Neutrophil (primary cell): ENCODE measurements around the gene SMAP2.
A peak's percentile ranks its signal among the peaks of the same experiment; 100 is the strongest.

Source experiments
- H3K27ac ChIP-seq: fragments of 200-600 bp; sonication (generic); 2 replicates; pipeline ENCODE4 v1.5.1; 2016; ENCODE audit warnings: mild to moderate bottlenecking, moderate library complexity
- H3K27me3 ChIP-seq: fragments of 200-600 bp; sonication (generic); 2 replicates; pipeline ENCODE4 v1.6.0; 2016; ENCODE audit warnings: mild to moderate bottlenecking
- H3K36me3 ChIP-seq: fragments of 200-600 bp; sonication (generic); 2 replicates; pipeline ENCODE4 v1.5.1; 2017
- H3K4me1 ChIP-seq, 2 experiments: fragments of 200-600 bp in 1 of 2; sonication (generic) in 1 of 2; 1 replicate in 1 of 2; 2 replicates in 1 of 2; pipeline versions ENCODE4 v1.5.1 to v1.6.1; 2013 to 2016; ENCODE audit warnings: low read depth in 1 of 2, low read length in 1 of 2, mild to moderate bottlenecking in 1 of 2, moderate library complexity in 1 of 2; ENCODE audit not compliant: control insufficient read depth in 1 of 2, insufficient read depth in 1 of 2
- H3K4me3 ChIP-seq, 2 experiments: fragments of 200-600 bp in 1 of 2; sonication (generic) in 1 of 2; 1 replicate in 1 of 2; 2 replicates in 1 of 2; pipeline ENCODE4 v1.5.1; 2013 to 2016; ENCODE audit warnings: low read depth in 1 of 2, low read length in 1 of 2, mild to moderate bottlenecking in 1 of 2, moderate library complexity in 1 of 2
- H3K9me3 ChIP-seq: fragments of 200-600 bp; sonication (generic); 2 replicates; pipeline ENCODE4 v1.5.1; 2016
- CTCF ChIP-seq: fragments of 200-600 bp; sonication (generic); IDR thresholded peaks from 2 replicates; pipeline ENCODE4 v1.5.1; 2016; ENCODE audit warnings: antibody characterized with exemption

SMAP2 gene

GRCh38 chr1:40425198-40425597, 51.7 kb downstream of the SMAP2 start:
- H3K27me3 ChIP-seq: no peaks in the 10 kb centered on the region
- H3K4me3 ChIP-seq: no peak overlapping the region
- H3K27ac ChIP-seq: peak overlapping the region; percentile 55
- H3K4me1 ChIP-seq: peaks cover 30 to 40% of the 10 kb centered on the region in 2 experiments
- no peaks in the 10 kb centered on the region for H3K9me3 ChIP-seq
- peaks cover 56% of the 10 kb centered on the region for H3K36me3 ChIP-seq
- TF ChIP-seq CTCF: no peak

- peaks cover under 1% of the 10 kb centered on the region for H3K36me3 ChIP-seq
- no peaks in the 10 kb centered on the region for H3K4me1 ChIP-seq
- no peak overlapping the region for H3K27ac ChIP-seq
- H3K9me3 ChIP-seq: no peaks in the 10 kb centered on the region
- no peak overlapping the region for H3K4me3 ChIP-seq
- no peaks in the 10 kb centered on the region for H3K27me3 ChIP-seq
- TF ChIP-seq CTCF: no peak
Observed at GRCh38 chr1:40431385-40431784, 57.9 kb downstream of the SMAP2 start.

GRCh38 chr1:40432644-40433390, 59.3 kb downstream of the SMAP2 start:
- Histone ChIP-seq H3K4me3 (no peak overlapping the region), H3K36me3 (no peaks in the 10 kb centered on the region), H3K27me3 (no peaks in the 10 kb centered on the region), H3K27ac (no peak overlapping the region), H3K9me3 (no peaks in the 10 kb centered on the region), H3K4me1 (no peaks in the 10 kb centered on the region)
- no peak for TF ChIP-seq CTCF

- Histone ChIP-seq H3K9me3 (no peaks in the 10 kb centered on the region), H3K27me3 (no peaks in the 10 kb centered on the region), H3K4me1 (no peaks in the 10 kb centered on the region), H3K36me3 (no peaks in the 10 kb centered on the region), H3K27ac (no peak overlapping the region), H3K4me3 (no peak overlapping the region)
- TF ChIP-seq CTCF: no peak
Observed at GRCh38 chr1:40435471-40435870, 61.9 kb downstream of the SMAP2 start.

GRCh38 chr1:40435876-40436275, 62.3 kb downstream of the SMAP2 start:
- Histone ChIP-seq H3K36me3 (no peaks in the 10 kb centered on the region), H3K9me3 (no peaks in the 10 kb centered on the region), H3K27me3 (no peaks in the 10 kb centered on the region), H3K4me1 (no peaks in the 10 kb centered on the region), H3K27ac (no peak overlapping the region), H3K4me3 (no peak overlapping the region)
- no peak for TF ChIP-seq CTCF
